Endodermal cell (in vitro differentiated cells): ENCODE measurements around the gene FBRS. TPM values are rescaled to one million over a fixed set of nuclear protein-coding genes. Genes with fewer than 3 reads are reported as not detected.

ENCODE experiments used
- DNase-seq: peaks from one replicate; pipeline ENCODE4 v3.0.0-alpha.2; 2017
- H3K27ac ChIP-seq: 2 replicates; pipeline ENCODE4 v1.5.1; 2013; ENCODE audit warnings: mild to moderate bottlenecking, low read depth, low read length, moderate library complexity
- H3K27me3 ChIP-seq: 2 replicates; pipeline ENCODE4 v1.6.1; 2013; ENCODE audit warnings: mild to moderate bottlenecking, low read length, moderate library complexity; ENCODE audit not compliant: insufficient read depth, control insufficient read depth, poor library complexity, severe bottlenecking
- H3K36me3 ChIP-seq: 2 replicates; pipeline ENCODE4 v1.7.0; 2013; ENCODE audit warnings: mild to moderate bottlenecking, low read length, moderate library complexity; ENCODE audit not compliant: control insufficient read depth, insufficient read depth
- H3K4me1 ChIP-seq: one replicate; pipeline ENCODE4 v1.7.0; 2013; ENCODE audit warnings: low read length; ENCODE audit not compliant: control insufficient read depth, insufficient read depth
- H3K4me3 ChIP-seq: 2 replicates; pipeline ENCODE4 v1.5.1; 2013; ENCODE audit warnings: mild to moderate bottlenecking, low read length, moderate library complexity
- H3K9ac ChIP-seq: 2 replicates; pipeline ENCODE4 v1.6.1; 2013; ENCODE audit warnings: mild to moderate bottlenecking, low read length, moderate library complexity; ENCODE audit not compliant: poor library complexity, severe bottlenecking; ENCODE audit errors: extremely low read depth
- H3K9me3 ChIP-seq: 2 replicates; pipeline ENCODE4 v1.6.1; 2013; ENCODE audit warnings: mild to moderate bottlenecking, low read length, moderate library complexity; ENCODE audit not compliant: control insufficient read depth
- H3K27ac Mint-ChIP-seq: 2 replicates; pipeline ENCODE4 v1.8.0; 2020; ENCODE audit warnings: mixed read lengths
- H3K27me3 Mint-ChIP-seq: 2 replicates; pipeline ENCODE4 v1.8.0; 2021; ENCODE audit warnings: mild to moderate bottlenecking, mixed read lengths; ENCODE audit not compliant: insufficient read depth
- H3K36me3 Mint-ChIP-seq: 2 replicates; pipeline ENCODE4 v1.8.0; 2020; ENCODE audit warnings: low read depth, mixed read lengths
- H3K4me1 Mint-ChIP-seq: 2 replicates; pipeline ENCODE4 v1.8.0; 2020; ENCODE audit warnings: mixed read lengths
- H3K4me3 Mint-ChIP-seq: 2 replicates; pipeline ENCODE4 v1.8.0; 2020; ENCODE audit warnings: mild to moderate bottlenecking, moderate library complexity, mixed read lengths
- H3K9me3 Mint-ChIP-seq: 2 replicates; pipeline ENCODE4 v1.8.0; 2020; ENCODE audit warnings: mild to moderate bottlenecking, mixed read lengths
- WGBS, 2 experiments: methylation state at CpG; one replicate each; pipeline versions ENCODE4 v1.1.5 to v1.1.7; 2013; ENCODE audit warnings: missing lambda C conversion rate in 2 of 2, mixed read lengths in 1 of 2; ENCODE audit not compliant: insufficient coverage in 1 of 2, insufficient read length in 1 of 2; 5-methylcytosine and 5-hydroxymethylcytosine counted together
- total RNA-seq, 2 donors: library from RNA; stranded (reverse); fragmentation: NEBNext Ultra II Directional in 1 of 2; extraction: Animal tissue kit (Norgen Biotek cat#: 25700) in 1 of 2; gene quantifications; 2 replicates in 1 of 2; 3 replicates in 1 of 2; pipeline ENCODE4 v1.2.1, GENCODE V29; 2021
- TF ChIP-seq, protein P1 (sequence below): fragments of 200-600 bp; sonication (generic); conservative IDR thresholded peaks from 2 replicates; pipeline ENCODE4 v1.5.0; 2021; ENCODE audit warnings: antibody characterized with exemption, mild to moderate bottlenecking

Gene FBRS
- total RNA-seq, 2 donors from 2014 or later = 50.2 to 53.1 TPM

DNA sequence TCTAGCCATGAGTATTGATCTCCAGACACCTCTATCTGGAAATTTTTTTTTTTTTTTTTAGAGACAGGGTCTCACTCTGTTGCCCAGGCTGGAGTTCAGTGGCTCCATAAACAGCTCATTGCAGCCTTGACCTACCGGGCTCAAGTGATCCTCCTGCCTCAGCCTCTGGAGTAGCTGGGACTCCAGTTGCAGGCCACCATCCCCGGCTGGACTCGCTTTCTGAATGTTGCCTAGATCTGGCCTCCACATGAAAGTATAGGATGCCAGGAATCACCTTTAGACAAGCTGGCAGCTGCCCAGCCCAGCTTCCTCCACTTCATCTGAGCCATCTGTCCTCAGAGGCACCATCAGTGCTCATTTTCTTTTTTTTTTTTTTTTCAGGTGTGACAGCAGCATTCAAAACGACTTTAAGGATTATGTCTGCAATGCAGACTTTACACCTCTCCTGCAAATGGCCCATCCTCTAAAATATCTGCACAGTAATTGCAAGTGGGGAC, 13.8 kb upstream of the FBRS start:
- Histone ChIP-seq H3K4me3 (no peak overlapping the region), H3K27ac (no peak overlapping the region), H3K9ac (no peak overlapping the region), H3K36me3 (no peaks in the 10 kb centered on the region), H3K4me1 (no peaks in the 10 kb centered on the region), H3K27me3 (peaks cover 11% of the 10 kb centered on the region), H3K9me3 (no peaks in the 10 kb centered on the region)
- Mint-ChIP-seq H3K4me3 (no peak overlapping the region), H3K9me3 (no peaks in the 10 kb centered on the region), H3K36me3 (no peaks in the 10 kb centered on the region), H3K27ac (no peak overlapping the region), H3K27me3 (peaks cover 49% of the 10 kb centered on the region), H3K4me1 (no peaks in the 10 kb centered on the region)
- DNase-seq = no peak
- TF ChIP-seq, protein P1, sequence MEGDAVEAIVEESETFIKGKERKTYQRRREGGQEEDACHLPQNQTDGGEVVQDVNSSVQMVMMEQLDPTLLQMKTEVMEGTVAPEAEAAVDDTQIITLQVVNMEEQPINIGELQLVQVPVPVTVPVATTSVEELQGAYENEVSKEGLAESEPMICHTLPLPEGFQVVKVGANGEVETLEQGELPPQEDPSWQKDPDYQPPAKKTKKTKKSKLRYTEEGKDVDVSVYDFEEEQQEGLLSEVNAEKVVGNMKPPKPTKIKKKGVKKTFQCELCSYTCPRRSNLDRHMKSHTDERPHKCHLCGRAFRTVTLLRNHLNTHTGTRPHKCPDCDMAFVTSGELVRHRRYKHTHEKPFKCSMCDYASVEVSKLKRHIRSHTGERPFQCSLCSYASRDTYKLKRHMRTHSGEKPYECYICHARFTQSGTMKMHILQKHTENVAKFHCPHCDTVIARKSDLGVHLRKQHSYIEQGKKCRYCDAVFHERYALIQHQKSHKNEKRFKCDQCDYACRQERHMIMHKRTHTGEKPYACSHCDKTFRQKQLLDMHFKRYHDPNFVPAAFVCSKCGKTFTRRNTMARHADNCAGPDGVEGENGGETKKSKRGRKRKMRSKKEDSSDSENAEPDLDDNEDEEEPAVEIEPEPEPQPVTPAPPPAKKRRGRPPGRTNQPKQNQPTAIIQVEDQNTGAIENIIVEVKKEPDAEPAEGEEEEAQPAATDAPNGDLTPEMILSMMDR = no peak
- 64 to 69% methylated on average over 3 to 4 of the region's 4 CpGs for WGBS, 2 experiments

DNA sequence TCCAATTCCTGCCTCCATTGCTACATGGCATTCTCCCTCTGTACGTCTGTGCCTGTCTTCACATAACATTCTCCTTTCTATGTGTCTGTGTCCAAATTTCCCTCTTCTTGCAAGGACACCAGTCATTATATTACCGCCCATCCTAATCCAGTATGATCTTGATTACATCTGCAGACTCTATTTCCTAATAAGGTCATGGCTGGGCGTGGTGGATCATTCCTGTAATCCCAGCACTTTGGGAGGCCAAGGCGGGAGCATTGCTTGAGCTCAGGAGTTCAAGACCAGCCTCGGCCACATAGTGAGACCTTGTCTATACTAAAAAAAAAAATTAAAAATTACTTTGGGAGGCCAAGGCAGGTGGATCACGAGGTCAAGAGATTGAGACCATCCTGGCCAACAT, 12.5 kb upstream of the FBRS start:
- H3K27ac Mint-ChIP-seq = no peak overlapping the region
- H3K27me3 Mint-ChIP-seq = peaks cover 45% of the 10 kb centered on the region
- H3K36me3 ChIP-seq = no peaks in the 10 kb centered on the region
- no peak overlapping the region for H3K9ac ChIP-seq
- H3K9me3 ChIP-seq = no peaks in the 10 kb centered on the region
- H3K4me1 ChIP-seq = no peaks in the 10 kb centered on the region
- TF ChIP-seq, protein P1 = no peak
- WGBS, 2 experiments = 59 to 74% methylated on average over 2 to 6 of the region's 6 CpGs
- no peak overlapping the region for H3K27ac ChIP-seq
- H3K4me3 ChIP-seq = no peak overlapping the region
- no peaks in the 10 kb centered on the region for H3K36me3 Mint-ChIP-seq
- no peaks in the 10 kb centered on the region for H3K9me3 Mint-ChIP-seq
- H3K4me1 Mint-ChIP-seq = no peaks in the 10 kb centered on the region
- H3K4me3 Mint-ChIP-seq = no peak overlapping the region
- no peak for DNase-seq
- H3K27me3 ChIP-seq = peaks cover 11% of the 10 kb centered on the region

DNA sequence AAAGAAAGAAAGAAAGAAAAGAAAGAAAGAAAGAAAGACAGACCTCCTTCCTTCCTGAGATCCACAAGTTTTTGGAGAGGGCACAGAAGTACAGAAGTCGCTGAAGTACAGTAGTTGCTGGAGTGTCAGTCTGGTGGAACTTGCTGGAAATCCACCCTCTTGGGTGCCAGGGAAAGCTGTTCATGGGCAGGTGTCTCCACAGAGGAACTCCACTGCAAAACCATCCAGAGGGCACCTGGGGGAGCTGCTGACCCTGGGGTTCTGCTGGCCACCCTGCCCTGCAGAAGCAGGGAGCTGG, 11.0 kb upstream of the FBRS start:
- Mint-ChIP-seq H3K4me3 (no peak overlapping the region), H3K36me3 (no peaks in the 10 kb centered on the region), H3K9me3 (no peaks in the 10 kb centered on the region), H3K27me3 (peaks cover 51% of the 10 kb centered on the region), H3K27ac (no peak overlapping the region), H3K4me1 (peaks cover 6% of the 10 kb centered on the region)
- Histone ChIP-seq H3K36me3 (no peaks in the 10 kb centered on the region), H3K4me3 (no peak overlapping the region), H3K4me1 (no peaks in the 10 kb centered on the region), H3K9me3 (no peaks in the 10 kb centered on the region), H3K27me3 (peaks cover 11% of the 10 kb centered on the region), H3K9ac (no peak overlapping the region), H3K27ac (no peak overlapping the region)
- 89% methylated on average over 1 of the region's 1 CpG; no CpG with 5 or more reads in 1 of the 2 experiments for WGBS, 2 experiments
- no peak for DNase-seq
- TF ChIP-seq, protein P1 = no peak
